GM12864 (cell line): ENCODE data around the gene TOLLIP.

Experiments used
- DNase-seq: peaks from one replicate; pipeline ENCODE4 v3.0.0-alpha.2; 2011; ENCODE audit warnings: low read depth
- H3K4me3 ChIP-seq: 2 replicates; pipeline ENCODE4 v1.5.1; 2011; ENCODE audit warnings: mild to moderate bottlenecking, low read depth, low read length, control low read depth
- TF ChIP-seq, protein P1 (sequence below): IDR thresholded peaks from 2 replicates; pipeline ENCODE4 v1.5.1; 2011; ENCODE audit warnings: low read depth, mild to moderate bottlenecking, moderate library complexity, low read length, control low read depth, inconsistent platforms; ENCODE audit errors: missing control alignments

Gene TOLLIP

DNA sequence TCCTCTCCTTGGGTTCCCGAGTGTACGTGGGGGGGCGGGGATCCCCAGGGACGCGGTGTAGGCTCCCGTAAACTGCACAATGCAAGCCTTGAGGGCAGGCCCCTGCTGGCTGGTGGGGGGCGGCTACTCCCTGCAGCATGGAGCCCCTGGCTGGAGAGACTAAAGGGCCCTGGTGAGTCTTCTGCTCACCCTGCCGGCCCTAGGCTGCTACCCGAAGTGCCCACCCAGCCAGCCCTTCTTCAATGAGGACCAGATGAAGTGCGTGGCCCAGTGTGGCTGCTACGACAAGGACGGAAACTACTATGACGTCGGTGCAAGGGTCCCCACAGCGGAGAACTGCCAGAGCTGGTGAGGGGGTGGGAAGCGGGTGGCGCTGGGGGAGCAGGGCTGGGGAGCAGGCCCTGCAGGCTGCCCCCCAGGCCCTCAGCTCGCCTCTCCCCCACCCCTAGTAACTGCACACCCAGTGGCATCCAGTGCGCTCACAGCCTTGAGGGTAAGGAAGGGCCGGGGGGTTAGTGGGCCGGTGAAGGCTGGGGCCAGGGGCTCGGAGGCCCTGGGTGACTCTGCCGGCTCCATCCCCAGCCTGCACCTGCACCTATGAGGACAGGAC is 69.7 kb downstream of the TOLLIP start:
- DNase-seq = no peak
- H3K4me3 ChIP-seq = no peak overlapping the region
- TF ChIP-seq, protein P1, sequence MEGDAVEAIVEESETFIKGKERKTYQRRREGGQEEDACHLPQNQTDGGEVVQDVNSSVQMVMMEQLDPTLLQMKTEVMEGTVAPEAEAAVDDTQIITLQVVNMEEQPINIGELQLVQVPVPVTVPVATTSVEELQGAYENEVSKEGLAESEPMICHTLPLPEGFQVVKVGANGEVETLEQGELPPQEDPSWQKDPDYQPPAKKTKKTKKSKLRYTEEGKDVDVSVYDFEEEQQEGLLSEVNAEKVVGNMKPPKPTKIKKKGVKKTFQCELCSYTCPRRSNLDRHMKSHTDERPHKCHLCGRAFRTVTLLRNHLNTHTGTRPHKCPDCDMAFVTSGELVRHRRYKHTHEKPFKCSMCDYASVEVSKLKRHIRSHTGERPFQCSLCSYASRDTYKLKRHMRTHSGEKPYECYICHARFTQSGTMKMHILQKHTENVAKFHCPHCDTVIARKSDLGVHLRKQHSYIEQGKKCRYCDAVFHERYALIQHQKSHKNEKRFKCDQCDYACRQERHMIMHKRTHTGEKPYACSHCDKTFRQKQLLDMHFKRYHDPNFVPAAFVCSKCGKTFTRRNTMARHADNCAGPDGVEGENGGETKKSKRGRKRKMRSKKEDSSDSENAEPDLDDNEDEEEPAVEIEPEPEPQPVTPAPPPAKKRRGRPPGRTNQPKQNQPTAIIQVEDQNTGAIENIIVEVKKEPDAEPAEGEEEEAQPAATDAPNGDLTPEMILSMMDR = no peak

DNA sequence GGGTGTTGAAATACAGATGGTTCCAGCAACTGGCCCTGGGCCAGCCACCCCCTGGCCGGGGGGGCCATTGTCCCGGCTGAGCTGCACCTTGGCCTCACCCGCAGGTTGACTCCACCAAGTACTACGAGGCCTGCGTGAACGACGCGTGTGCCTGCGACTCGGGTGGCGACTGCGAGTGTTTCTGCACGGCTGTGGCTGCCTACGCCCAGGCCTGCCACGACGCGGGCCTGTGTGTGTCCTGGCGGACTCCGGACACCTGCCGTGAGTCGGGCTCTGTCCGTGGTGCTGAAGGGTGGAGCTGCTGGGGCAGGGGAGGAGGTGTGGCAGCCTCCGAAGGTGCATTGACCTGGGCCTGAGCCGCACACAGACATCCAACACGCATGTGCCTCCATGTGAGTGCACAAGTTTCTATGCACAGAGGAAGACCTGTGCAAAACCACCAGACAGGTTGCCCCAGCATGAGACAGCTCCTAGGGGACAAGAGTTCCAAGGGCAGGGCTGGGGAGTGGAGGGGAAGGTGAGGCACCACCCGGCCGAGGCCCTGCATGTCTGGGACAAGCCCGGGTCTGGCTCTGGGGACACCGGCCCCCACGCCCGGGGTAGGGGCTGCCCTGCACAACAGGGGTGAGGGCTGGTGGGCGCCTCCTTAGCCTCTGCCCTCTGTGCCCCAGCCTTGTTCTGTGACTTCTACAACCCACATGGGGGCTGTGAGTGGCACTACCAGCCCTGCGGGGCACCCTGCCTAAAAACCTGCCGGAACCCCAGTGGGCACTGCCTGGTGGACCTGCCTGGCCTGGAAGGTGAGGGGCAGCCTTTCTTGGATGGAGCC is 70.5 kb downstream of the TOLLIP start:
- TF ChIP-seq, protein P1 = no peak
- no peak for DNase-seq
- H3K4me3 ChIP-seq = no peak overlapping the region

DNA sequence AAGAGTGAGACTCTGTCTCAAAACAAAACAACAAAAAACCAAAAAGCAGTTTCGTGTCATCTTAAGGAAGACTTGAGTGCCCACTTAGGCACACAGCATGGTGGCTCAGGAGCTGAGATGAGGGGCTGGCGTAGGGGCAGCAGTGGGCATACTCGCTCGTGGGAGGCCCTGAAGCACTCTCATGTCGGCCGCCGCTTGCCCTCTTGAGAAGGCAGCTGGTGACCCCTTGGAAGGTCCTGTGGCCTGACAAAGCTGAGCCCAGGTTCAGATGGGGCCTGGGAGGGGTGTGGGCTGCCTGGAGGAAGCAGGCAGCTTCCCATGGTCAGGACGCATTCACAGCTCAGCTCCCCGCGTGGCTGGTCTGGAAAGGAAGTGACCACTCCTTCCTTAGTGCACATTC is 71.6 kb downstream of the TOLLIP start:
- no peak for DNase-seq
- H3K4me3 ChIP-seq = no peak overlapping the region
- TF ChIP-seq, protein P1 = no peak

DNA sequence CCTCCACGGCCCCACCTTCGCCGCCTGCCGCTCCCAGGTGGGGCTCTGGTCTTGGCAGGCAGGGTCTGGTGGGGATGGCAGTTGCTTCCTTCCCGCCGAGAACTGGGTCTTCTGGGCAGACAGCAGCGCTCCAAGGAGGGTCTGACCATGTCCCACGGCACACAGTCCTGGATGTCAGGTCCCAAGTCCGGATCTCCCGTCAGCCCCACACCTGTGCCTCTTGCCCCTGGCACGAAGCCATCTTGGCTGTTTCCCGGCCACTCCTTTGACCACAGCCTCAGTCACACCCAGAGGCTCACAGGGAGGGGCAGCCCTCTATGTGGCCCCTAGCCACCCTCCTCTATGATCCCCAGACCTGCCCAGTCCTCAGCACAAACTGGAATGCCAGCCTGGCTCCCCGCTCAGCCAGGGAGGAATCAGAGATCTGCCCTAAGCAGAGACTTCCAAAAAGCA is 72.3 kb downstream of the TOLLIP start:
- H3K4me3 ChIP-seq = no peak overlapping the region
- DNase-seq = no peak
- TF ChIP-seq, protein P1 = no peak

DNA sequence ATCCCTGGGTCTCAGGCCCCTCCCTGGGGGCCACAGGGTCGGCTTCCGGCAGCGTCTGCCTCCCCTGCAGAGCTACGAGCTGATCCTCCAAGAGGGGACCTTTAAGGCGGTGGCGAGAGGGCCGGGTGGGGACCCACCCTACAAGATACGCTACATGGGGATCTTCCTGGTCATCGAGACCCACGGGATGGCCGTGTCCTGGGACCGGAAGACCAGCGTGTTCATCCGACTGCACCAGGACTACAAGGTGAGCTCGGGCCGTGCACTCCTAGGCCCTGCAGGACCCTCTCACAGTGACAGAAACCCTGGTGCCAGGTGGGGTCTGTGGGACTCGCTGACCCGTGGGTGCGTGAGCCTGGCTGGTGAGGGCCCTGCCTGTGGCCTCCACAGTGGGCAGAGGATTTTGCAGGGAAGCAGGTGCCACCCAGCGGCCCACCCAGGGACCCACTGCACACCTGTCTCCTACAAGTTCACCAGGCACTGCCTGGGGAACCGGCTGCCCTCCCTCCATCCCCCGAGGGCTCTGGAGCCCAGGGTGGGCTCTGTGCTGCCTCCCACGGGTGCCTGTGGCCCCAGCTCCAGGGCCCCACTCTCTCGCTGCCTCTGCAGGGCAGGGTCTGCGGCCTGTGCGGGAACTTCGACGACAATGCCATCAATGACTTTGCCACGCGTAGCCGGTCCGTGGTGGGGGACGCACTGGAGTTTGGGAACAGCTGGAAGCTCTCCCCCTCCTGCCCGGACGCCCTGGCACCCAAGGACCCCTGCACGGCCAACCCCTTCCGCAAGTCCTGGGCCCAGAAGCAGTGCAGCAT is 72.9 kb downstream of the TOLLIP start:
- no peak overlapping the region for H3K4me3 ChIP-seq
- DNase-seq = no peak
- TF ChIP-seq, protein P1 = no peak

DNA sequence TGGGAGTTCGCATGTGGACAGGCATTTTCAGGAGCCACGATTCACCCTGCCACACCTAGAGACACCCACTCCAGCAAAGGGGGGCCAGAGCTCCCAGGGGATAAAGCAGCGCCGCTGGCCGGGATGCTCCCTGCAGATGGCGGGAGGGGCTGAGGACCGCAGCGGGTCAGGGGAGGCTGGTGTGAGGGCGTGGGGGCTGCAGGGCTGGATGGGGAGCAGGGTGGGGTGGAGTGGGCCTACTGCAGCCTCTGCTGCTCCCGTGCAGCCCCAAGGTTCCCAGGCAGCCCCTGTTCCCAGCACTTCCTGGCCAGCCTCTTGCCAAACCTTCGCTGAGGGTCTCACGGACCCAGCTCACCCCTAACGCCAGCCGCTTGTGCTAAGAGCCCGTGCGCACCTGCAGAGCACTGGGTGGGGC is 73.5 kb downstream of the TOLLIP start:
- TF ChIP-seq, protein P1 = no peak
- no peak for DNase-seq
- H3K4me3 ChIP-seq = no peak overlapping the region
